Activated gamma-delta T cell treated with anti-CD3 and anti-CD28 coated beads, Interleukin-2, amount 50 U/mL, for 16 hours (primary cell): ENCODE results near the gene ATP6V0A4.

Source experiments
- DNase-seq: peaks from one replicate; pipeline ENCODE4 v3.0.0-alpha.2; 2020; ENCODE audit warnings: low read depth

The ATP6V0A4 gene

GRCh38 chr7:138662076-138662990, 135.7 kb downstream of the ATP6V0A4 start:
- no peak for DNase-seq

- no peak for DNase-seq
Observed at GRCh38 chr7:138661069-138661635, 136.8 kb downstream of the ATP6V0A4 start.

- DNase-seq = no peak
Observed at GRCh38 chr7:138658889-138659288, 139.1 kb downstream of the ATP6V0A4 start.

GRCh38 chr7:138657854-138658386, 140.1 kb downstream of the ATP6V0A4 start:
- no peak for DNase-seq

- no peak for DNase-seq
Observed at GRCh38 chr7:138656952-138657351, 141.0 kb downstream of the ATP6V0A4 start.
